GM12878 (cell line): Measurements from ENCODE around the gene SLC10A2. TPM values are rescaled to one million over a fixed set of nuclear protein-coding genes. Genes with fewer than 3 reads are reported as not detected.

Source experiments
- EZH2 ChIP-seq: IDR thresholded peaks from 2 replicates; pipeline ENCODE4 v1.6.1; 2012; ENCODE audit warnings: low read depth, mild to moderate bottlenecking, control low read depth, inconsistent platforms, low read length, borderline replicate concordance; ENCODE audit not compliant: control insufficient read depth
- IRF5 ChIP-seq: fragments of 450-650 bp; IDR thresholded peaks from 2 replicates; pipeline ENCODE4 v1.6.1; 2017; ENCODE audit warnings: borderline replicate concordance
- SPI1 ChIP-seq: IDR thresholded peaks from 2 replicates; pipeline ENCODE4 v1.6.1; 2011; ENCODE audit warnings: low read depth, mild to moderate bottlenecking, low read length, moderate library complexity, borderline replicate concordance; ENCODE audit not compliant: insufficient read depth
- SUZ12 ChIP-seq: fragments of 200-600 bp; sonication (generic); IDR thresholded peaks from one replicate; pipeline ENCODE4 v1.6.1; 2018; ENCODE audit warnings: antibody characterized with exemption, mild to moderate bottlenecking; ENCODE audit not compliant: unreplicated experiment
- YY1 ChIP-seq: IDR thresholded peaks from 2 replicates; pipeline ENCODE4 v1.6.1; 2011; ENCODE audit warnings: low read depth, mild to moderate bottlenecking, low read length
- ZBTB11 ChIP-seq: fragments of 450-650 bp; formaldehyde crosslinking; IDR thresholded peaks from 2 replicates; pipeline ENCODE4 v1.5.0; 2022; ENCODE audit warnings: mild to moderate bottlenecking, missing genetic modification characterization
- polyA plus RNA-seq, 11 experiments: library from polyadenylated mRNA; depleted of rRNA in 4 of 11; unstranded in 6 of 11; stranded (reverse) in 5 of 11; fragments of >200 nt; fragmentation: Nextera tagmentation in 4 of 11; fragmentation: Illumina TruSeq in 1 of 11; extraction: Ambion mirVana in 4 of 11; extraction: Trizol in 1 of 11; gene quantifications; 1 replicate in 1 of 11; 2 replicates in 10 of 11; pipeline versions ENCODE4 v1.2.1 to v1.2.3, GENCODE V29; 2011 to 2016; ENCODE audit warnings: inconsistent platforms in 2 of 11, missing spikeins in 2 of 11, low read depth in 1 of 11
- total RNA-seq, 4 experiments: library from RNA; depleted of rRNA in 3 of 4; stranded (reverse); fragments of >200 nt in 3 of 4; fragmentation: Illumina TruSeq in 1 of 4; extraction: Trizol in 1 of 4; gene quantifications; 2 replicates each; pipeline versions ENCODE4 v1.2.1 to v1.2.3, GENCODE V29; 2013 to 2021

SLC10A2 gene
- total and polyA plus RNA-seq, 10 of the 15 experiments (the other 5 are each of a cell fraction or from before 2014, with no cell fraction given): 0.01 to 0.04 (median 0.02) TPM; not detected in 7

GRCh38 chr13:103009051-103009840, 57.0 kb downstream of the SLC10A2 start (continued):
- no peak for TF ChIP-seq SUZ12
- TF ChIP-seq YY1: no peak
- no peak for TF ChIP-seq SPI1
- TF ChIP-seq ZBTB11: no peak
- TF ChIP-seq IRF5: no peak
- TF ChIP-seq EZH2: no peak
